ENCODE data around the gene ZNF324. TPM values are rescaled to one million over a fixed set of nuclear protein-coding genes. Genes with fewer than 3 reads are reported as not detected.

The ZNF324 gene
- total RNA-seq, 1 experiment from 2014 or later: 11.3 TPM

- Histone ChIP-seq H3K9ac (ENCODE audit: low read length) (no peak overlapping the region), H3K27me3 (ENCODE audit: insufficient read depth, low read length) (no peaks in the 10 kb centered on the region), H3K27ac (ENCODE audit: low read depth, low read length) (no peak overlapping the region), H3K4me2 (ENCODE audit: low read length) (no peak overlapping the region), H3K79me2 (ENCODE audit: insufficient read depth, low read length) (no peaks in the 10 kb centered on the region), H3K9me3 (ENCODE audit: control insufficient read depth in 1 of 2, insufficient read depth in 1 of 2, low read depth in 1 of 2, low read length in 2 of 2) (no peaks in the 10 kb centered on the region), H3K9me2 (ENCODE audit: insufficient read depth) (no peaks in the 10 kb centered on the region), H3K4me1 (ENCODE audit: control insufficient read depth in 1 of 2, insufficient read depth in 2 of 2, low read length in 2 of 2) (peaks cover 4 to 12% of the 10 kb centered on the region in 2 experiments; a peak in 3 of 4 replicates), H4K20me1 (ENCODE audit: insufficient read depth) (no peaks in the 10 kb centered on the region), H2AFZ (ENCODE audit: low read depth, low read length, poor library complexity, severe bottlenecking) (no peak overlapping the region), H3K4me3 (replicated peaks in 1 of 2; ENCODE audit: low read depth in 1 of 2, low read length in 2 of 2) (no peak overlapping the region), H3K36me3 (ENCODE audit: control insufficient read depth in 1 of 2, insufficient read depth in 2 of 2, low read length in 2 of 2) (no peaks in the 10 kb centered on the region)
- TF ChIP-seq EZH2phosphoT487 (IDR thresholded peaks at IDR 0.05; ENCODE audit: borderline replicate concordance) (no peak), SP1 (IDR thresholded peaks at IDR 0.05; ENCODE audit: low read depth) (no peak), CBX3 (IDR thresholded peaks at IDR 0.05; ENCODE audit: low read depth) (no peak)
- TF ChIP-seq, protein P1, sequence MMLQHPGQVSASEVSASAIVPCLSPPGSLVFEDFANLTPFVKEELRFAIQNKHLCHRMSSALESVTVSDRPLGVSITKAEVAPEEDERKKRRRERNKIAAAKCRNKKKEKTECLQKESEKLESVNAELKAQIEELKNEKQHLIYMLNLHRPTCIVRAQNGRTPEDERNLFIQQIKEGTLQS (IDR thresholded peaks at IDR 0.05): no peak
- DNase-seq (ENCODE audit: low read depth, low spot score) (no peak), ATAC-seq (no peak)
- RAD21 ChIA-PET (ENCODE audit: low non-redundant PET in 1 of 2, low total read pairs in 2 of 2, uncharacterized antibody in 2 of 2, unreplicated experiment in 2 of 2): no interaction called here
- intact Hi-C loops (cut with micrococcal nuclease): no loop called here
- no TSS peak for BruUV-seq (replicated peaks)
- POLR2A ChIA-PET: no interaction called here
- CTCF ChIA-PET: no interaction called here
Measured at GRCh38 chr19:58480831-58481230, 14.0 kb downstream of the ZNF324 start.

DNA sequence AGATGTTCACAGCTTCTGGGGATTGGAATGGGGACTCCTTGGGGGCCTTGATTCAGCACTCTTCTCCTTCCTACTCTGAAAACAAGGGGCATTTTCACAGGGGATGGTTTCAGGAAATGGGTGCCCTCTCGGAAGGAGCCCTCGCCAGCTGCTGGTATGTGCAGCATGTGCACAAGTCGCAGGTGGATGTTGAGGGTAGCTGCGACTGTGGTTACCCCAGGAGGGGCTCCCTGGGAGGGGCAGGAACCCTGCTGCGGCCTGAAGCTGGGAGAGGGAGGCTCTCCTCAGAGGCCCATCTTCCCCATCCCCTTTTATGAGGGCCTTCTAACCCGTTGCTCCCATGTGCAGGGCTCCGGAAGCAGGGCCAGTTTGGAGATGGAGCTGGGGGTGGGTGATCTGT lies 15.5 kb downstream of the ZNF324 start:
- ATAC-seq (no peak), DNase-seq (ENCODE audit: low read depth, low spot score) (no peak)
- TF ChIP-seq SP1 (IDR thresholded peaks at IDR 0.05; ENCODE audit: low read depth) (no peak), TCF7L2 (IDR thresholded peaks at IDR 0.05; ENCODE audit: borderline replicate concordance, extremely low read depth, insufficient read depth, insufficient read length) (no peak), ZFX (IDR thresholded peaks at IDR 0.05) (no peak), CBX3 (IDR thresholded peaks at IDR 0.05; ENCODE audit: low read depth) (no peak), POLR2A (IDR thresholded peaks at IDR 0.05; ENCODE audit: borderline replicate concordance, extremely low read depth, insufficient read depth, insufficient read length) (no peak), ZNF274 (IDR thresholded peaks at IDR 0.05; ENCODE audit: low read depth, low read length) (no peak)
- TF ChIP-seq, protein P1 (IDR thresholded peaks at IDR 0.05): no peak
- TF ChIP-seq, protein P2, sequence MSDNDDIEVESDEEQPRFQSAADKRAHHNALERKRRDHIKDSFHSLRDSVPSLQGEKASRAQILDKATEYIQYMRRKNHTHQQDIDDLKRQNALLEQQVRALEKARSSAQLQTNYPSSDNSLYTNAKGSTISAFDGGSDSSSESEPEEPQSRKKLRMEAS (IDR thresholded peaks at IDR 0.05): no peak
- TF ChIP-seq, protein P3, sequence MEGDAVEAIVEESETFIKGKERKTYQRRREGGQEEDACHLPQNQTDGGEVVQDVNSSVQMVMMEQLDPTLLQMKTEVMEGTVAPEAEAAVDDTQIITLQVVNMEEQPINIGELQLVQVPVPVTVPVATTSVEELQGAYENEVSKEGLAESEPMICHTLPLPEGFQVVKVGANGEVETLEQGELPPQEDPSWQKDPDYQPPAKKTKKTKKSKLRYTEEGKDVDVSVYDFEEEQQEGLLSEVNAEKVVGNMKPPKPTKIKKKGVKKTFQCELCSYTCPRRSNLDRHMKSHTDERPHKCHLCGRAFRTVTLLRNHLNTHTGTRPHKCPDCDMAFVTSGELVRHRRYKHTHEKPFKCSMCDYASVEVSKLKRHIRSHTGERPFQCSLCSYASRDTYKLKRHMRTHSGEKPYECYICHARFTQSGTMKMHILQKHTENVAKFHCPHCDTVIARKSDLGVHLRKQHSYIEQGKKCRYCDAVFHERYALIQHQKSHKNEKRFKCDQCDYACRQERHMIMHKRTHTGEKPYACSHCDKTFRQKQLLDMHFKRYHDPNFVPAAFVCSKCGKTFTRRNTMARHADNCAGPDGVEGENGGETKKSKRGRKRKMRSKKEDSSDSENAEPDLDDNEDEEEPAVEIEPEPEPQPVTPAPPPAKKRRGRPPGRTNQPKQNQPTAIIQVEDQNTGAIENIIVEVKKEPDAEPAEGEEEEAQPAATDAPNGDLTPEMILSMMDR (IDR thresholded peaks at IDR 0.05 in 2 of 3, conservative IDR thresholded peaks at IDR 0.05 in 1 of 3; ENCODE audit: borderline replicate concordance in 1 of 3, insufficient read depth in 1 of 3, low read depth in 2 of 3, low read length in 2 of 3): no peak
- H3K79me2 ChIP-seq (ENCODE audit: insufficient read depth, low read length): no peaks in the 10 kb centered on the region
- H3K4me2 ChIP-seq (ENCODE audit: low read length): no peak overlapping the region
- no peak overlapping the region for H3K9ac ChIP-seq (ENCODE audit: low read length)
- H3K36me3 ChIP-seq (ENCODE audit: control insufficient read depth in 1 of 2, insufficient read depth in 2 of 2, low read length in 2 of 2): no peaks in the 10 kb centered on the region
- intact Hi-C loops (cut with micrococcal nuclease): no loop called here
- no peaks in the 10 kb centered on the region for H3K4me1 ChIP-seq (ENCODE audit: control insufficient read depth in 1 of 2, insufficient read depth in 2 of 2, low read length in 2 of 2)
- RAD21 ChIA-PET (ENCODE audit: low non-redundant PET in 1 of 2, low total read pairs in 2 of 2, uncharacterized antibody in 2 of 2, unreplicated experiment in 2 of 2): no interaction called here
- H4K20me1 ChIP-seq (ENCODE audit: insufficient read depth): no peaks in the 10 kb centered on the region
- CTCF ChIA-PET: no interaction called here
- H3K4me3 ChIP-seq (replicated peaks in 1 of 2; ENCODE audit: low read depth in 1 of 2, low read length in 2 of 2): no peak overlapping the region
- no peak overlapping the region for H3K27ac ChIP-seq (ENCODE audit: low read depth, low read length)
- no TSS peak for BruUV-seq (replicated peaks)
- no peaks in the 10 kb centered on the region for H3K27me3 ChIP-seq (ENCODE audit: insufficient read depth, low read length)
- H3K9me3 ChIP-seq (ENCODE audit: control insufficient read depth in 1 of 2, insufficient read depth in 1 of 2, low read depth in 1 of 2, low read length in 2 of 2): no peaks in the 10 kb centered on the region
- no peaks in the 10 kb centered on the region for H3K9me2 ChIP-seq (ENCODE audit: insufficient read depth)
- POLR2A ChIA-PET: no interaction called here
- H2AFZ ChIP-seq (ENCODE audit: low read depth, low read length, poor library complexity, severe bottlenecking): no peak overlapping the region

All from HCT116 (cell line).